Lower leg skin (tissue), 4 donors: ENCODE data around the gene SLC5A6. TPM values are rescaled to one million over a fixed set of nuclear protein-coding genes. Genes with fewer than 3 reads are reported as not detected.

Experiments used
- DNase-seq, 2 donors: peaks; one replicate each; pipeline ENCODE4 v3.0.0-alpha.2; 2019; ENCODE audit warnings: low spot score in 2 of 2
- H3K4me3 ChIP-seq: fragments of 200-600 bp; sonication (generic); 2 replicates; pipeline ENCODE4 v1.5.1; 2017; ENCODE audit warnings: mild to moderate bottlenecking, low read depth; ENCODE audit not compliant: poor library complexity, severe bottlenecking
- POLR2A ChIP-seq, 2 donors: fragments of 450-650 bp; IDR thresholded peaks; one replicate each; pipeline ENCODE4 v1.6.1; 2016 to 2017; ENCODE audit warnings: antibody characterized with exemption in 2 of 2, mild to moderate bottlenecking in 1 of 2, moderate library complexity in 1 of 2
- WGBS, 2 donors: methylation state at CpG; one replicate each; pipeline ENCODE4 v1.1.5; 2018; 5-methylcytosine and 5-hydroxymethylcytosine counted together
- intact Hi-C: fragments of 100-400 bp; cut with DNase I; formaldehyde crosslinking; loops from one replicate; pipeline ENCODE4 v1.15.0; 2023; ENCODE audit warnings: low total_unique reads
- total RNA-seq, 4 donors: library from RNA; depleted of rRNA; stranded (reverse); fragments of >200 nt; gene quantifications; one replicate each; pipeline ENCODE4 v1.1.0, GENCODE V29; 2016
- TF ChIP-seq, protein P1 (sequence below), 3 donors: fragments of 450-650 bp; IDR thresholded peaks; one replicate each; pipeline ENCODE4 v1.5.1; 2016; ENCODE audit warnings: antibody characterized with exemption in 3 of 3, mild to moderate bottlenecking in 3 of 3, moderate library complexity in 2 of 3

Gene SLC5A6
- total RNA-seq, 4 donors from 2014 or later, result 11.6 to 24.6 (median 17.0) TPM

DNA sequence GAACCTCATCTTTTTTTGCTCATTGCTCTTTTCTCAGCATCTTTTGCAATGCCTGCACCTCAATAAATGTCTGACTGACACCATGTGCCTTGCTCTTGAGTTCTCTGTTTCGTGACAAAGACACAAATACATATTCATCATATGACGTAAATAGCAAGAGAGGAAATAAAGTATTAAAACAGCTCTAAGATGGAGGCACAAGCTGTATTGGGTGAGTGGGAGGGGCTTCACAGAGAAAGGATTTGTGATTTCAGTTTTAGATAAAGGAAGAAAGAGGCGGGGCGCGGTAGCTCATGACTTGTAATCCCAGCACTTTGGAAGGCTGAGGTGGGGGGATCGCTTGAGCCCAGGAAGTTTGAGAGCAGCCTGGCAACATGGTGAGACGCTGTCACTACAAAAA lies 8.0 kb upstream of the SLC5A6 start:
- DNase-seq, result no peak
- TF ChIP-seq, protein P1, sequence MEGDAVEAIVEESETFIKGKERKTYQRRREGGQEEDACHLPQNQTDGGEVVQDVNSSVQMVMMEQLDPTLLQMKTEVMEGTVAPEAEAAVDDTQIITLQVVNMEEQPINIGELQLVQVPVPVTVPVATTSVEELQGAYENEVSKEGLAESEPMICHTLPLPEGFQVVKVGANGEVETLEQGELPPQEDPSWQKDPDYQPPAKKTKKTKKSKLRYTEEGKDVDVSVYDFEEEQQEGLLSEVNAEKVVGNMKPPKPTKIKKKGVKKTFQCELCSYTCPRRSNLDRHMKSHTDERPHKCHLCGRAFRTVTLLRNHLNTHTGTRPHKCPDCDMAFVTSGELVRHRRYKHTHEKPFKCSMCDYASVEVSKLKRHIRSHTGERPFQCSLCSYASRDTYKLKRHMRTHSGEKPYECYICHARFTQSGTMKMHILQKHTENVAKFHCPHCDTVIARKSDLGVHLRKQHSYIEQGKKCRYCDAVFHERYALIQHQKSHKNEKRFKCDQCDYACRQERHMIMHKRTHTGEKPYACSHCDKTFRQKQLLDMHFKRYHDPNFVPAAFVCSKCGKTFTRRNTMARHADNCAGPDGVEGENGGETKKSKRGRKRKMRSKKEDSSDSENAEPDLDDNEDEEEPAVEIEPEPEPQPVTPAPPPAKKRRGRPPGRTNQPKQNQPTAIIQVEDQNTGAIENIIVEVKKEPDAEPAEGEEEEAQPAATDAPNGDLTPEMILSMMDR (IDR thresholded peaks at IDR 0.05), result no peak
- no peak for TF ChIP-seq POLR2A (IDR thresholded peaks at IDR 0.05)
- H3K4me3 ChIP-seq, result no peak overlapping the region
- intact Hi-C loops, result no loop called here
- 91 to 98% methylated on average over 7 of the region's 7 CpGs for WGBS, 2 donors

DNA sequence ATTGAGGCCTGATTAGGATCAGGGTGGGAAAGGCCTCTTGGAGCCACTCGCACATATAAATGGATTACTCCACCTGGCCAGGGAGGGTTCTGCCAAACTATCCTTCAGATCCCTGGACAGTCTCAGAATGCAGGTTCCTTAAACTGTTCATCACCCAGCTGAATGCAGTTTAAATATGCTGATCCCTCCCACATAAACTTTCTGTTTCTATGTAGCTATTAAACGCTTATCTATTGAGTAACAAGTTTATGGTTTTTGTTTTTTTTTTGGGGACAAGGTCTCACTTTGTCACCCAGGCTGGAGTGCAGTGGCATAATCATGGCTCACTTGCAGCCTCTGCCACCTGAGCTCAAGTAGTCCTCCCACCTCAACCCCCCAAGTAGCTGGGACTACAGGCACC lies 7.0 kb upstream of the SLC5A6 start:
- WGBS, 2 donors, result 85 to 87% methylated on average over 2 of the region's 2 CpGs
- TF ChIP-seq, protein P1 (IDR thresholded peaks at IDR 0.05), result no peak
- TF ChIP-seq POLR2A (IDR thresholded peaks at IDR 0.05), result no peak
- H3K4me3 ChIP-seq, result no peak overlapping the region
- no peak for DNase-seq
- intact Hi-C loops, result no loop called here

DNA sequence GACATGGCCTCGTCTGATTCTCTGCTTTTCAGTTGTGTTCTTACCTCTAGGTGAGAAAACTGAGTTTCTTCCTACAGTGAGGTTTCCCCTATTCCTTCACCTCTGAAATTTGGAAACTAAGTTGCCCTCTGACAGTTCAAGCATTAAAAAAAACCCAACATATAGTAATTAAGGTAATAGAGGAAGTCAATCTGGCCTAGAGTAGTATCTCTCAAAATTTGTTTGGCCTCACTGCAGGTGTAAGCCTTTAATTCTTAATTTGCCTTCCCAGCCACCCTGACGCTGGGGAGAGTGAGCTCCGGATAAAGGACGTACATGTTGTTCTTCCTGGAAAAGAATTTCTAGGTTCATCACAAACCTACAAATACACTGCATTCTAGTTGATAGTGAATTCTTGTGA lies 6.5 kb upstream of the SLC5A6 start:
- intact Hi-C loops, result no loop called here
- 86 to 93% methylated on average over 4 of the region's 4 CpGs for WGBS, 2 donors
- no peak overlapping the region for H3K4me3 ChIP-seq

DNA sequence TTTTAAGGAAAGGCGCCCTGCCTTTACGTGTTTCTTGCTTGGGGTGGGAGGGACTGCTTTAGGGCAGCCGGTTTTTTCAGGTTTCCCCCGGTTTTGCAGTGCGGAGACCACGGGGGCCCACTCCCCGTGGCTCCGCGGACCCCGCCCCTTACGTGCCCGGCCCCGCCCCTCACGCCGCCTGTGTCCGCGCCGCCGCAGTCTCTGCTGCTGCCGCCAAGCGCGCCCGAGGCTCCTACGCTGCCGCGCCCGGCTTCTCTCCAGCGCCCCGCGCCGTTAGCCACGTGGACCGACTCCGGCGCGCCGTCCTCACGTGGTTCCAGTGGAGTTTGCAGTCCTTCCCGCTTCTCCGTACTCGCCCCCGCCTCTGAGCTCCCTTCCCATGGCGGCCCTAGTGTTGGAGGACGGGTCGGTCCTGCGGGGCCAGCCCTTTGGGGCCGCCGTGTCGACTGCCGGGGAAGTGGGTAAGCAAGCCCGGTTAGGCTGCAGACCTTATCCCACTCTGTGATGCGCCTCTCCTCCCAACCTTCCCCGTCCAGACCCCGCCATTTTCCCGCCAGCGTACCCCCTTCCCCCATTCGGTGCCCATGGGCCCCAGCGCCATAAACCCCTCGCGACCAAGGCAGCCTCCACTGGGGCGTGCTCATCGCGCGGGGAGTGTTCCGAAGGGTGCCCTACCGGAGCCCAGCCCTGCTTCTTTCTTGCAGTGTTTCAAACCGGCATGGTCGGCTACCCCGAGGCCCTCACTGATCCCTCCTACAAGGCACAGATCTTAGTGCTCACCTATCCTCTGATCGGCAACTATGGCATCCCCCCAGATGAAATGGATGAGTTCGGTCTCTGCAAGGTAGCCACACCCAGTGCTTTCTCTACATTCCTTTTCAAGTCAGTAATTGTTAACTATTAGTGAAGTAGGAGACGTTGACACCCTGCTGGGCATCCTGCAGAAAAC lies 5.4 kb upstream of the SLC5A6 start, which contains the start of gene CAD:
CAD (plus strand) TSS at position 197 of the 949 bp plus-strand sequence; CDS start at position 380, 183 bp downstream.
- peak; percentile 81 to 97 for DNase-seq
- TF ChIP-seq POLR2A (IDR thresholded peaks at IDR 0.05), result no peak
- TF ChIP-seq, protein P1 (IDR thresholded peaks at IDR 0.05), result no peak
- intact Hi-C loops, result no loop called here
- H3K4me3 ChIP-seq, result peak within 1 kb of the TSS; percentile 61
- WGBS, 2 donors, result 1% methylated on average over 45 to 62 of the region's 72 CpGs

More for the DNA sequence above, 6.5 kb upstream of the SLC5A6 start:
- DNase-seq, result no peak
- TF ChIP-seq POLR2A (IDR thresholded peaks at IDR 0.05), result no peak
- TF ChIP-seq, protein P1 (IDR thresholded peaks at IDR 0.05), result no peak

DNA sequence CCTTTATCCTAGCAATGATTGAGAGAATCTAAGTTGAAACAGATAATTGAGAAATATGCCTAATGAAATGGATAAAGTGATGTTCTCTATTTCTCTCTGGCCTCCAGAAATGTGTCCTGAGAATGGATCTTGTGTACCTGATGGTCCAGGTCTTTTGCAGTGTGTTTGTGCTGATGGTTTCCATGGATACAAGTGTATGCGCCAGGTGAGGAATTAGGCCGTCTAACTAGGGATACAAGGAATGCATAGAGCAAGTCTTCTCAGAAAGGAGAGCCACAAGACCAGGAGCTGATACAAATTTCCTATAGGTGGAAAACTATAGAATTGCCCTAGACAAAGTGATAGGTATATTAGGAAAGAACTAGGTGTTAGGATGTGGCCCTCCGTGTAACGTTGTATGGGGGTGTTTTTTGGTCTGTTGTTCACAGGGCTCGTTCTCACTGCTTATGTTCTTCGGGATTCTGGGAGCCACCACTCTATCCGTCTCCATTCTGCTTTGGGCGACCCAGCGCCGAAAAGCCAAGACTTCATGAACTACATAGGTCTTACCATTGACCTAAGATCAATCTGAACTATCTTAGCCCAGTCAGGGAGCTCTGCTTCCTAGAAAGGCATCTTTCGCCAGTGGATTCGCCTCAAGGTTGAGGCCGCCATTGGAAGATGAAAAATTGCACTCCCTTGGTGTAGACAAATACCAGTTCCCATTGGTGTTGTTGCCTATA lies 4.5 kb upstream of the SLC5A6 start:
- H3K4me3 ChIP-seq, result peak overlapping the region; percentile 61
- 78 to 83% methylated on average over 13 of the region's 13 CpGs for WGBS, 2 donors
- TF ChIP-seq, protein P1 (IDR thresholded peaks at IDR 0.05), result no peak
- TF ChIP-seq POLR2A (IDR thresholded peaks at IDR 0.05), result no peak
- intact Hi-C loops, result no loop called here
- DNase-seq, result no peak
